HepG2 (cell line): ENCODE data around the gene REPS2.

Experiments used
- CBFB ChIP-seq: sonication (generic); formaldehyde crosslinking; IDR thresholded peaks from 2 replicates; pipeline ENCODE4 v1.4.0; 2020; ENCODE audit warnings: missing genetic modification reagents
- CTCF ChIP-seq: sonication (generic); formaldehyde crosslinking; IDR thresholded peaks from 2 replicates; pipeline ENCODE4 v1.5.0; 2020; ENCODE audit warnings: mild to moderate bottlenecking, missing genetic modification reagents, moderate library complexity
- GRHL1 ChIP-seq: sonication (generic); formaldehyde crosslinking; conservative IDR thresholded peaks from 2 replicates; pipeline ENCODE4 v1.8.0; 2022; ENCODE audit warnings: missing genetic modification reagents
- NFATC3 ChIP-seq: sonication (generic); formaldehyde crosslinking; IDR thresholded peaks from 2 replicates; pipeline ENCODE4 v1.5.1; 2020; ENCODE audit warnings: mild to moderate bottlenecking, missing genetic modification reagents
- NR1H2 ChIP-seq: sonication (generic); formaldehyde crosslinking; IDR thresholded peaks from 2 replicates; pipeline ENCODE4 v1.8.1; 2022; ENCODE audit warnings: low read depth, missing genetic modification reagents, borderline replicate concordance
- POGK ChIP-seq: sonication (generic); formaldehyde crosslinking; conservative IDR thresholded peaks from 2 replicates; pipeline ENCODE4 v1.8.0; 2022; ENCODE audit warnings: mild to moderate bottlenecking, moderate library complexity, missing genetic modification reagents
- SMC3 ChIP-seq: IDR thresholded peaks from 2 replicates; pipeline ENCODE4 v1.6.1; 2011; ENCODE audit warnings: low read length, improper control_type of control experiment
- SP1 ChIP-seq, 2 experiments: fragments of 450-650 bp in 1 of 2; sonication (generic) in 1 of 2; formaldehyde crosslinking in 1 of 2; IDR thresholded peaks; 2 replicates each; pipeline versions ENCODE4 v1.4.0 to v1.6.1; 2016 to 2020; ENCODE audit warnings: missing genetic modification reagents in 1 of 2
- U2AF1 ChIP-seq: fragments of 200-400 bp; formaldehyde crosslinking; optimal IDR thresholded peaks from 2 replicates; pipeline ENCODE3; 2017; ENCODE audit warnings: mild to moderate bottlenecking, low read depth, low read length
- ZBTB33 ChIP-seq: sonication (generic); formaldehyde crosslinking; IDR thresholded peaks from 2 replicates; pipeline ENCODE4 v1.4.0; 2020; ENCODE audit warnings: missing genetic modification reagents
- ZFP1 ChIP-seq: IDR thresholded peaks from 2 replicates; pipeline ENCODE4 v1.6.1; 2016
- ZFP62 ChIP-seq: sonication (generic); formaldehyde crosslinking; IDR thresholded peaks from 2 replicates; pipeline ENCODE4 v1.4.0; 2020; ENCODE audit warnings: missing genetic modification reagents
- ZNF414 ChIP-seq: sonication (generic); formaldehyde crosslinking; IDR thresholded peaks from 2 replicates; pipeline ENCODE4 v1.5.0; 2020; ENCODE audit warnings: missing genetic modification reagents
- ZUFSP ChIP-seq: sonication (generic); formaldehyde crosslinking; IDR thresholded peaks from 2 replicates; pipeline ENCODE4 v1.9.0; 2021; ENCODE audit warnings: missing genetic modification reagents, mild to moderate bottlenecking, borderline replicate concordance

- no peak for TF ChIP-seq CTCF (CRISPR knock-in tag)
- TF ChIP-seq ZUFSP (CRISPR knock-in tag), result no peak
- no peak for TF ChIP-seq NR1H2 (CRISPR knock-in tag)
- TF ChIP-seq ZBTB33 (CRISPR knock-in tag), result no peak
- no peak for TF ChIP-seq NFATC3 (CRISPR knock-in tag)
- TF ChIP-seq ZFP62 (CRISPR knock-in tag), result no peak
- no peak for TF ChIP-seq U2AF1
- no peak for TF ChIP-seq CBFB (CRISPR knock-in tag)
- no peak for TF ChIP-seq ZNF414 (CRISPR knock-in tag)
- TF ChIP-seq GRHL1 (CRISPR knock-in tag), result no peak
- no peak for TF ChIP-seq ZFP1 (CRISPR knock-in tag)
- no peak for TF ChIP-seq POGK (CRISPR knock-in tag)
- no peak for TF ChIP-seq SP1 (IDR thresholded peaks at IDR 0.05)
- no peak for TF ChIP-seq SP1 (CRISPR knock-in tag; IDR thresholded peaks at IDR 0.05)
- no peak for TF ChIP-seq SMC3
Measured at GRCh38 chrX:16981209-16981608, 34.8 kb downstream of the REPS2 start.
